Hematopoietic multipotent progenitor cell treated with erythropoietin and hydrocortisone succinate and interleukin-3 and kit ligand, for 4 days (in vitro differentiated cells): ENCODE measurements around the gene THOC1.
"Not testable (repeated sequence)": the region's sequence is repeated elsewhere in the genome, so short reads cannot be mapped to it uniquely, and the experiment has no call there.

Source experiments
- DNase-seq: peaks from one replicate; pipeline ENCODE4 v3.0.0-alpha.2; 2015

The THOC1 gene, protein sequence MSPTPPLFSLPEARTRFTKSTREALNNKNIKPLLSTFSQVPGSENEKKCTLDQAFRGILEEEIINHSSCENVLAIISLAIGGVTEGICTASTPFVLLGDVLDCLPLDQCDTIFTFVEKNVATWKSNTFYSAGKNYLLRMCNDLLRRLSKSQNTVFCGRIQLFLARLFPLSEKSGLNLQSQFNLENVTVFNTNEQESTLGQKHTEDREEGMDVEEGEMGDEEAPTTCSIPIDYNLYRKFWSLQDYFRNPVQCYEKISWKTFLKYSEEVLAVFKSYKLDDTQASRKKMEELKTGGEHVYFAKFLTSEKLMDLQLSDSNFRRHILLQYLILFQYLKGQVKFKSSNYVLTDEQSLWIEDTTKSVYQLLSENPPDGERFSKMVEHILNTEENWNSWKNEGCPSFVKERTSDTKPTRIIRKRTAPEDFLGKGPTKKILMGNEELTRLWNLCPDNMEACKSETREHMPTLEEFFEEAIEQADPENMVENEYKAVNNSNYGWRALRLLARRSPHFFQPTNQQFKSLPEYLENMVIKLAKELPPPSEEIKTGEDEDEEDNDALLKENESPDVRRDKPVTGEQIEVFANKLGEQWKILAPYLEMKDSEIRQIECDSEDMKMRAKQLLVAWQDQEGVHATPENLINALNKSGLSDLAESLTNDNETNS

DNA sequence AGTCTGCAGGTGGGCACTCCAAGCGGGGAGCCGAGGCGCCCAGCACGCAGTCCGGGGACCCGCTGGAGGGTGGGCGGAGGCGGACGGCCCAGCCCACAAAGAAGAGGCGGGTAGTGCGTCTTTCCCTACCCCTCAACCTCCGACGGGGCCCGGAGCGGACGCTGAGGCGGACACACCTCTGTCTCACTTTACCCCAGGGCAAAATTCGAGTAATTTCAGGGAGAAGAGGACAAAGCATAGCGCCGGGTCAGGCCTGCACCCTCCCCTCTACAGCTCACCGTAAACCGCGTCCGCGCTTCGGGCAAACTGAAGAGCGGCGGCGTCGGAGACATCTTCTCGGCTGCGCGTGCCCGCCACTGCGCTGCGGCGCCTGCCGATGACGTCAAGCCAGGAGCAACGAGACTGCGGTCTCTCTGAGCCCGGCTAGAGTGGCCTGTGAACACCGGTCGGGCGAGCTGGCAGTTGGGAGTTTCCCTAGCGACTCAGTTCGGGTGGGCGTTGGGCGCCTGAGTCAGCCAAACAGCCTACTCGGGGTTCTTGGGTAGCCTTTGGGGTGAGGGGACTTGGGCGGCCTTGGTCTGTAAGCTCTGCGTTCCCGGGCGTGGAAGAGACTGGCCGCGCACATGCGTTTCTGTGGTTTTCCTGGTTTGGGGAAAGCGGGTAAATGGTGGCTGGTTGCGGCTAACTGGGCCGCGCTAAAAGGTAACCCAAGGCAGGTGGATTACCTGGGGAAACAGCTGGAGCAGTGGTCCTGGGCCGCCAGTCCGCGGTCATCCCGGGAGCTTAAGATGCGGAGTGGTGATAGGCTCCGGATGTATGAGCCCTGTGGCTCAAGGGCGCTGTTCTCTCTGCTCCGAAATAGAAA, at the start of gene THOC1:
TSS of gene THOC1 (minus strand) at position 360 of the 865 bp plus-strand sequence. CDS start at position 332, 28 bp downstream.
- DNase-seq, result peak; percentile 97

GRCh38 chr18:317618-318017, 49.8 kb upstream of the THOC1 start:
- DNase-seq, result no peak

GRCh38 chr18:316393-316792, 48.5 kb upstream of the THOC1 start:
- DNase-seq, result no peak

GRCh38 chr18:313931-314330, 46.1 kb upstream of the THOC1 start:
- no peak for DNase-seq

- DNase-seq, result no peak
Measured at GRCh38 chr18:312415-312814, 44.6 kb upstream of the THOC1 start.

DNA sequence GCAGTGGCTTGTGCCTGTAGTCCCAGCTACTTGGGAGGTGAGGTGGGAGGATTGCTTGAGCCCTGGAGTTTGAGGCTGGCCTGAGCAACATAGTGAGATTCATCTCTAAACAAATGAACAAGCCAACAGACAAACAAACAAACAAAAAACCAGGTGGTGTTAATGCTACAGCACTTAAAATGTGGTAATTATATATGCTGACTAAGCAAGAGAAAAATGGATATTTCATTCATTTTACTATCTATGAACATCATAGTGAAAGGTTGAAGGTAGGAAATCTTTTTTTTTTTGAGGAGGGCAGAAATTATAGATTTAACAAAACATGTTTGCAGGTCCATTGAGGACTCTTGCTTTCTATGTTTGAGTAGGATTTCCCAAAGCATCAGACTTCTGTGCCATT, 42.2 kb upstream of the THOC1 start:
- no peak for DNase-seq

- DNase-seq, result not testable (repeated sequence)
Measured at GRCh38 chr18:308086-308485, 40.2 kb upstream of the THOC1 start.

- peak; percentile 15 for DNase-seq
Measured at GRCh38 chr18:306608-307255, 38.9 kb upstream of the THOC1 start.

DNA sequence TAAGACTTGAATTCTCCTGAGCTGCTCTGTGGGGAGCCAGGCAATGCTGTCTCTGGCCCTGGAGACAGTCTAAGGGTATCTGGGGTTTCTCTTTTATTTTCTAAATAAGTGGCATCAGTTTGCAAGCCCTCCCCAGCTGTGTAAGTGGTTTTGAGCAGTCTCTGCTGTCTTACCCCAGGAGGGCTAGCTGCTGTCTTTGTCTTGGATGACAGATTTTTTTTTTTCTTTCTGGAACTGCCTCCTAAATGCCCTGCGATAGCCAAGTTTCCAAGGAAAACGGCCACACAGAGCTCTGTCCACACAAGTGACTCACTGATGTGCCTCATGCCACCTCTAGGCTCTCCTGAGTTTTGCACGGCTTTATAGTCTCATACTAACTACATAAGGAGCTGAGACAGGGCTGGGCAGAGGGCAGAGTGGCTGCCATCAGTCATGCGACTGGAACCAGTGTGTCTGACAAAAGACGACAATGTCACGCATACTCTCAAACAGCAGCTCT, 37.2 kb upstream of the THOC1 start:
- no peak for DNase-seq

- DNase-seq, result no peak
Measured at GRCh38 chr18:303607-304006, 35.8 kb upstream of the THOC1 start.

DNA sequence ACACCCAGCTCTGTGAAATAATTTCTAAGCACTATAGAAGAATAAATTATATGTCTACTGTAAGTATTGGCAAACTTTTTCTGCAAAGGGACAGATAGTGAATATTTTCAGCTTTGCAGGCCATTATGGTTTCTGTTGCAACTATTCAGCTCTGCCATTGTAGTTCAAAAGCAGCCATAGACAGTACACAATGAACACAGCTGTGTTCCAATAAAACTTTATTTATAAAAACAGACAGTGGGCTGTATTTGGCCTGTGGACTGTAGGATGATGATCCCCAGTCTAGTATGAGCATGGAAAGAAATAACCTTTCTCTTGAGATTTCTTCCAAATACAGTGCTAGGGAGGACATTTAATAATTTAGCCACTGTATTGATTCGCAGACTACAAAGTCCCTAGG, 35.2 kb upstream of the THOC1 start:
- DNase-seq, result no peak

- no peak for DNase-seq
Measured at GRCh38 chr18:302097-302496, 34.2 kb upstream of the THOC1 start.

DNA sequence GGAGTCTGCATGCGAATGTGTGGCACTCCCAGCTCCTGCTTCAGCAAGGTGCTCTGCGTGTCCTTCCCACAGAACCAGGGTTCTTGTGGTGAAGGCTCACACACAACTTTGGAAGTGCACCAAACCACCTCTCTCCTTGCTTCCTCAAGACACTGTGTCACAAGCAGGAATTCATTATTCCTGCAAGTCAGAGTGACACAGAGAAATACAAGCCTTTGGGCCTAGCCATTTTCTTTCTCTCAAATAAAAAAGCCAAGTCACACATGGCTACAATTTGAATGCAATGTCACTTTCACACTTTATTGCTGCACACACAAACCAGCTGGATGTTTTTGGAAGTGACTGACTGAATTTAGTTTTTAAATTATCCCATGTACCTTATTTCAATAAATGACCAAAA, 30.1 kb upstream of the THOC1 start:
- no peak for DNase-seq

- no peak for DNase-seq
Measured at GRCh38 chr18:295756-296490, 28.1 kb upstream of the THOC1 start.

GRCh38 chr18:294566-294965, 26.7 kb upstream of the THOC1 start:
- DNase-seq, result no peak

- no peak for DNase-seq
Measured at GRCh38 chr18:293536-293935, 25.7 kb upstream of the THOC1 start.

- peak; percentile 32 for DNase-seq
Measured at GRCh38 chr18:292271-292670, 24.4 kb upstream of the THOC1 start.

GRCh38 chr18:289970-290369, 22.1 kb upstream of the THOC1 start:
- not testable (repeated sequence) for DNase-seq

DNA sequence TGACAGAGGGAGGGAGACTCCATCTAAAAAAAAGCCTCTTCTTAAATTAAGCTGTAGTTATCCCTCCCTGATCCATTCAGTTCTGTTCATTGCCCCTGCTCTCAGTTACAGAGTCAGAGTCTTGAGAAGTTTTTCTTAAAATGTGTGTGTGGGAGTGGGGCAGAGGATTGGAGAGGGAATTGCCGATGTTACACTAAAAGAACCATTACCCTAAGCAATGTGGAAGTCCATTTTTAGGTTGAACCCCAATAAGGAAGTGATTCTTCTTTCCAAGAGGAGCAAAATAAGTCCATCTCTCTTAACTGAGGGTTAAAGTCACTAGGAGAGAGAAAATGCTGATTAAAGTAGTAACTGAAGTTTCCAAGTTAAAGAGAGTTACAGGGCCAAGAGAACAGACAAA, 21.2 kb upstream of the THOC1 start:
- DNase-seq, result no peak

DNA sequence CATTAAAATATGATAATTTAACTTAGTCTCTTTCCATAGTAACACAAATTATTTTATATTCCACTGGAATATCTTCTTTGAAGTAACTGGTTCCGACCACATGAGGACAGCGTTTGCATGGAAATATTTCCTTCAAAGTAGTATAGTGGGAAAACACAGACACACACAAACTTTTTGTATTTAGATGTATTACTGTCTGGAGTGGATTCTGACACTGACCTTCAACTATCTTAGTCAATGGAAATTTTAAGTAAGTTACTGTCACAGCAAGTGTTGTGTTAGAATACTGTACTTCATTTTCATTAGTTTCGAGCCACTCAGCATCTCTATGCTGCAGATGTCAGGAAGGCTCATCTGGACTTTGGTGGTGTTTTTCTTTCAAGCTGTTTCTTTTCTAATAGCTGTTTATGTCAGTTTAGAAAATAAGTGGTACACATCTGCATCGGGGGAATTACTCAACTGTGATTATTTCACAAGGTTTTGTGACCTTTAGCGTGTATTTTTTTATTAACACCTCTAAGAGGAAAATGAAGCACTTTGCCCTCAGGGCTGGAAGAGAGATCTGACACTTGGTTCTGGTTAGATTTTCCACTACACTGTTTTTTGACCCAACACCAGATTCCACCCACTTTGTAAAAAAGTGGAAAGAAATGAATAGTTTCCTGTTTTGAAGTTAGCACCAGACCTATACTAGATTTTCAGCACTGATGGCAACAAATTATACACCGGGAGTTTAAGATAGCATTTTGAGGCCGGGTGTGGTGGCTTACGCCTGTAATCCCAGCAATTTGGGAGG, 18.9 kb upstream of the THOC1 start:
- DNase-seq, result peak; percentile 60

DNA sequence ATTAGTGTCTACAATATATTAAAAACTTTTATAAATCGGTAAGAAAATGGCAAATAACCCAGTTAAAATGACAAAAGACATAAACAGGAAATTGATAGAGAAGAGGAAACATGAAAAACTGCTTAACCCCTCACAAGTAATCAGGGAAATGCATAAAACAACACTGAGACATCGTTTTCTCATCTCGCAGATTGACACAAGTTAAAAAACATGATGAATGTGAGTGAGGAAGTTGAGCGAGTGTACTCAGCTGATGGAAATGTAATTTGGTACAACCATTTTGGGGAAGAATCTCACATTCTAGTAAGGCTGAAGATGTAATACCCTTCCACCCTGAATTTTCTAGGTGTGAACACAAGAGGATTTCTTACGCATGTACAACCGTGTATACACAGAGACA, 18.0 kb upstream of the THOC1 start:
- DNase-seq, result no peak
